OCI-LY7 (cell line): Measurements from ENCODE around the gene ZBED4. TPM values are rescaled to one million over a fixed set of nuclear protein-coding genes. Genes with fewer than 3 reads are reported as not detected.

Source experiments
- BruUV-seq: library from RNA; stranded (reverse); fragments of 400-500 nt; replicated peaks from 2 replicates; lab custom pipeline; 2021; lab: Mats Ljungman, UMichigan
- CTCF ChIA-PET: fragments of 300-600 bp; sonication (Branson Sonifier 250); formaldehyde crosslinking; loops from one replicate; lab custom pipeline; 2022; ENCODE audit warnings: antibody characterized with exemption; ENCODE audit not compliant: unreplicated experiment; lab: Charles Lee
- POLR2A ChIA-PET: fragments of 300-600 bp; sonication (Branson Sonifier 250); formaldehyde crosslinking; loops from one replicate; lab custom pipeline; 2022; ENCODE audit warnings: antibody characterized with exemption; lab: Charles Lee
- DNase-seq: peaks from one replicate; pipeline ENCODE4 v3.0.0-alpha.2; 2015; ENCODE audit warnings: low spot score
- H2AFZ ChIP-seq: fragments of 200-600 bp; sonication (generic), shearing (Covaris generic); 2 replicates; pipeline ENCODE4 v1.6.1; 2014; ENCODE audit warnings: mild to moderate bottlenecking, antibody characterized with exemption, low read length, moderate library complexity
- H3K27ac ChIP-seq: fragments of 200-600 bp; sonication (generic); 2 replicates; pipeline ENCODE4 v1.5.1; 2014; ENCODE audit warnings: mixed run types, low read depth, mild to moderate bottlenecking, moderate library complexity, low read length, inconsistent platforms; ENCODE audit not compliant: poor library complexity, severe bottlenecking
- H3K36me3 ChIP-seq: fragments of 200-600 bp; sonication (generic); 2 replicates; pipeline ENCODE4 v1.6.1; 2014; ENCODE audit warnings: mild to moderate bottlenecking, antibody characterized with exemption, low read length, moderate library complexity, mixed read lengths; ENCODE audit not compliant: insufficient read depth
- H3K4me1 ChIP-seq: fragments of 200-600 bp; sonication (generic); 2 replicates; pipeline ENCODE4 v1.5.1; 2014; ENCODE audit warnings: mild to moderate bottlenecking, low read length; ENCODE audit not compliant: insufficient read depth, poor library complexity, severe bottlenecking
- H3K4me2 ChIP-seq: fragments of 200-600 bp; sonication (generic); 2 replicates; pipeline ENCODE4 v1.6.1; 2014; ENCODE audit warnings: mild to moderate bottlenecking, low read length
- H3K4me3 ChIP-seq: fragments of 200-600 bp; sonication (generic); 2 replicates; pipeline ENCODE4 v1.5.1; 2014; ENCODE audit warnings: mild to moderate bottlenecking, low read depth, low read length; ENCODE audit not compliant: poor library complexity, severe bottlenecking
- H3K79me2 ChIP-seq: fragments of 200-600 bp; sonication (generic); 2 replicates; pipeline ENCODE4 v1.6.1; 2016; ENCODE audit warnings: low read depth, mild to moderate bottlenecking, low read length, moderate library complexity, mixed read lengths; ENCODE audit not compliant: insufficient read depth
- H3K9me2 ChIP-seq: fragments of 200-600 bp; sonication (generic); 2 replicates; pipeline ENCODE4 v1.6.1; 2016; ENCODE audit warnings: mild to moderate bottlenecking, low read length, mixed read lengths; ENCODE audit not compliant: insufficient read depth
- H3K9me3 ChIP-seq: fragments of 200-600 bp; sonication (generic); 2 replicates; pipeline ENCODE4 v1.6.1; 2014; ENCODE audit warnings: mild to moderate bottlenecking, mixed run types, low read length, mixed read lengths
- H4K20me1 ChIP-seq: fragments of 200-600 bp; sonication (generic); 2 replicates; pipeline ENCODE4 v1.6.1; 2014; ENCODE audit warnings: mild to moderate bottlenecking, antibody characterized with exemption, low read length, moderate library complexity, mixed read lengths; ENCODE audit not compliant: insufficient read depth
- EZH2phosphoT487 ChIP-seq: fragments of 200-600 bp; sonication (generic); IDR thresholded peaks from 2 replicates; pipeline ENCODE4 v1.6.1; 2018; ENCODE audit warnings: low read depth, borderline replicate concordance, mild to moderate bottlenecking, mixed run types, antibody characterized with exemption, low read length, moderate library complexity, mixed read lengths
- intact Hi-C: fragments of 100-400 bp; cut with micrococcal nuclease; formaldehyde crosslinking; loops from one replicate; pipeline ENCODE4 v1.10.0; 2022; ENCODE audit not compliant: unreplicated experiment
- total RNA-seq, 2 experiments: library from RNA; depleted of rRNA in 1 of 2; stranded (reverse); fragments of >200 nt in 1 of 2; shearing (Covaris generic) in 1 of 2; gene quantifications; 2 replicates each; pipeline ENCODE4 v1.2.3, GENCODE V29; 2014 to 2022
- TF ChIP-seq, protein P1 (sequence below): fragments of 200-600 bp; sonication (generic); conservative IDR thresholded peaks from 2 replicates; pipeline ENCODE4 v1.5.1; 2014; ENCODE audit warnings: mild to moderate bottlenecking, antibody characterized with exemption, low read length, moderate library complexity, mixed read lengths

ZBED4 gene
- total RNA-seq, 2 experiments from 2014 or later: 30.4 to 31.6 TPM

DNA sequence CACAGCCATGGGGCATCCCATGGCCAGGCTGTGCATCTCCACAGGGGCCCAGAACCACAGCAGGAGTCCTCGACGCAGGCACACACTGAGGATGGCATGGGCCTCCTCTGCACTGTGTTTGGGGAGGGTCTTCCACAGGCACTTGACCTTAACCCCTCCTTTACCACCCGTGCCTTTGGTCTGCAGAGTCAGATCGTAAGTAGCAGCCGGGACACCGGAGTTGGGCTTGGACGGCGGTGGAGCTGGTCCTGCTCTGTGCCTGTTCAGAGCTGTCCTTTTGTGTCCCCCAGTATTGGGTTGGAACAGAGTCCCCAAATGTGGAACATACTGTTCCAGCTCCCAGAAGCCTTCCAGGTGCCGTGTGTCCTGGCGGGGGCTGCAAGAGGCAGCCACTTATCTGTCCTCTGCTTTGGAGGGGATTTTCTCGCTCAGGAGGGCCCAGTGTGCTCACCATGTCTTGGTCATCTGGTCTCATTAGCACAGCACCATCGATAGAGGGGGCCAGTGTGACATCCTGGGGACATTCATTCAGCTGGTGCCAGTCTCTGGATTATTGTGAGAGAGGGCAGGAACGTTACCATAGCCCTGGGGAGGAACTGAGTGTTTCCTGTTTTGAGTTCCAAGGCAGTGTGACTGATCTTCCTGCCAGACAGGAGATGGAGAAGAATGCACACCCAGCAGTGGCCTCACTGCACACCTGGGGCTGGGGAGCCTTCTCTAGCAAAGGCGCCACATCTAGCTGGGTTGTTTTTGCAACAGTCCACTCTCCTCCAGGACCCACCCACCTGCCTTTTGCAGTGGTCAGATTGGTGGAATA, 77.2 kb downstream of the ZBED4 start:
- Histone ChIP-seq H3K9me3 (no peaks in the 10 kb centered on the region), H3K9me2 (no peaks in the 10 kb centered on the region), H3K4me2 (peak overlapping the region; percentile 77), H3K4me3 (peak overlapping the region; percentile 52), H3K4me1 (peaks cover 60% of the 10 kb centered on the region), H3K27ac (peak overlapping the region; percentile 92), H2AFZ (peak overlapping the region; percentile 31; the same call in 1 of the 2 replicates), H3K79me2 (no peaks in the 10 kb centered on the region), H3K36me3 (no peaks in the 10 kb centered on the region), H4K20me1 (no peaks in the 10 kb centered on the region)
- TF ChIP-seq EZH2phosphoT487: no peak
- TF ChIP-seq, protein P1, sequence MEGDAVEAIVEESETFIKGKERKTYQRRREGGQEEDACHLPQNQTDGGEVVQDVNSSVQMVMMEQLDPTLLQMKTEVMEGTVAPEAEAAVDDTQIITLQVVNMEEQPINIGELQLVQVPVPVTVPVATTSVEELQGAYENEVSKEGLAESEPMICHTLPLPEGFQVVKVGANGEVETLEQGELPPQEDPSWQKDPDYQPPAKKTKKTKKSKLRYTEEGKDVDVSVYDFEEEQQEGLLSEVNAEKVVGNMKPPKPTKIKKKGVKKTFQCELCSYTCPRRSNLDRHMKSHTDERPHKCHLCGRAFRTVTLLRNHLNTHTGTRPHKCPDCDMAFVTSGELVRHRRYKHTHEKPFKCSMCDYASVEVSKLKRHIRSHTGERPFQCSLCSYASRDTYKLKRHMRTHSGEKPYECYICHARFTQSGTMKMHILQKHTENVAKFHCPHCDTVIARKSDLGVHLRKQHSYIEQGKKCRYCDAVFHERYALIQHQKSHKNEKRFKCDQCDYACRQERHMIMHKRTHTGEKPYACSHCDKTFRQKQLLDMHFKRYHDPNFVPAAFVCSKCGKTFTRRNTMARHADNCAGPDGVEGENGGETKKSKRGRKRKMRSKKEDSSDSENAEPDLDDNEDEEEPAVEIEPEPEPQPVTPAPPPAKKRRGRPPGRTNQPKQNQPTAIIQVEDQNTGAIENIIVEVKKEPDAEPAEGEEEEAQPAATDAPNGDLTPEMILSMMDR: peak; percentile 90
- ChIA-PET CTCF (interaction anchor here (0.6 to 1.1 kb wide), 2 partner anchors 36 to 100 kb away, joined by 3 to 8 read pairs; no protein-coding TSS in a partner anchor), POLR2A (no interaction called here)
- BruUV-seq: no TSS peak
- intact Hi-C loops: loop anchor here (1.0 to 10.0 kb wide), 7 partner anchors 29 to 576 kb away; partner anchors contain the start of gene PIM3
- DNase-seq: peak; percentile 96

DNA sequence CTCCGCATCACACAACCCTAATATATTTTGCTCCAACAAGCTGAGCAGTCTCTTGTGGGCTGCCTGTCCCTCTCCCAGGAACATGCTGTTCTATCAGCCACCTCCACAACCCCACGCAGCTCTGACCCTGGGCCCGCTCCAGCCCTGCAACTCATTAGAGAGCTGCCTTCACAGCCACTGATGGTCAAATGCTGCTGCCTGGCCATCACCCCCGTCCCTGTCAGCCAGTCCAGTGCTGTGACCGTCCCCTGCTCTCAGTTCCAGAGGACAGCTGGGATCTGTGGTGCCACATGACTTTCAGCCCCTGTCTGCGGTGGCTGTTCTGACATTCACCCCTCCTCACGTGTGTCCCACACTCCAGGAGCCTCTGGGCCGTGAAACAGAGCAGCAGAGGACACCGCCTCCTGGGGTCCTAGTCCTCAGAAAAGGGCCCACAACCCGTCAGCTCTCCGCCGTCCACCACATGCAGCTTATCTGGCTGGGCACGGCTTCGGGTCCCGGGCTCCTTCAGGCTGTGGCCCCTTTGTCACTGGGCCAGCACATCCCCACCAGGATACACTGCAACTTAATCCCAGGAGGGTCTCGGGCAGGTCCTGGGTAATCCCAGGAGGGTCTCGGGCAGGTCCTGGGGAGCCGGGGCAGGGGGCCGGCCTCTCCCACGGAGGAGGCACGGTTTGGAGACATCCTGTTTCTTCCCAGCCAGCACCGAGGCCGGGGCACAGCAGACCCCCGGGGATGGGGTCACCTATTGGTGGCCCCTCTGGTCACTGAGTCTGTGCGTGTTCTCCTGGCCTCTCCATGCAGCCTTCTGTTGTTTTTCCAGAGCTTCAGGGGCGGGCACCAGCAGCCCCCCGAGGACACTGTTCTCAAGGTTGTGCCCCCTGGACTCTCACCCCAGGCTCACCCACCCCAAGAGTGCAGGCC, 79.9 kb downstream of the ZBED4 start:
- no peak for DNase-seq
- Histone ChIP-seq H3K36me3 (no peaks in the 10 kb centered on the region), H3K4me1 (peaks cover 69% of the 10 kb centered on the region), H3K9me2 (no peaks in the 10 kb centered on the region), H4K20me1 (no peaks in the 10 kb centered on the region), H3K4me3 (peak overlapping the region; percentile 77), H2AFZ (no peak overlapping the region), H3K79me2 (no peaks in the 10 kb centered on the region), H3K4me2 (peak overlapping the region; percentile 84), H3K27ac (peak overlapping the region; percentile 92), H3K9me3 (no peaks in the 10 kb centered on the region)
- no TSS peak for BruUV-seq
- TF ChIP-seq, protein P1: no peak
- TF ChIP-seq EZH2phosphoT487: no peak
- ChIA-PET CTCF (no interaction called here), POLR2A (interaction anchor here (0.7 kb wide), 1 partner anchor 85 kb away, joined by 3 read pairs; no protein-coding TSS in a partner anchor)
- intact Hi-C loops: loop anchor here (5.0 to 10.0 kb wide), 3 partner anchors 171 to 579 kb away; no protein-coding TSS in a partner anchor
